Loucy (cell line): ENCODE measurements around the gene MAPKAP1.

Source experiments
- H2AFZ ChIP-seq: fragments of 200-600 bp; sonication (generic); 2 replicates; pipeline ENCODE4 v1.6.0; 2016; ENCODE audit warnings: antibody characterized with exemption, mild to moderate bottlenecking, low read length, moderate library complexity
- H3F3A ChIP-seq: fragments of 200-600 bp; 2 replicates; pipeline ENCODE4 v1.6.0; 2016; ENCODE audit warnings: antibody characterized with exemption, low read depth, mild to moderate bottlenecking
- H3K27me3 ChIP-seq: fragments of 200-600 bp; sonication (generic); 2 replicates; pipeline ENCODE4 v1.6.1; 2014; ENCODE audit warnings: low read length, mild to moderate bottlenecking; ENCODE audit not compliant: insufficient read depth, poor library complexity, severe bottlenecking
- H3K36me3 ChIP-seq: fragments of 200-600 bp; sonication (generic); 2 replicates; pipeline ENCODE4 v1.6.1; 2016; ENCODE audit warnings: low read length; ENCODE audit not compliant: insufficient read depth
- H3K4me1 ChIP-seq: fragments of 200-600 bp; sonication (generic); 2 replicates; pipeline ENCODE4 v1.5.1; 2014; ENCODE audit warnings: low read length, mild to moderate bottlenecking; ENCODE audit not compliant: insufficient read depth, poor library complexity, severe bottlenecking
- H3K4me2 ChIP-seq: fragments of 200-600 bp; sonication (generic); 2 replicates; pipeline ENCODE4 v1.6.0; 2014; ENCODE audit warnings: antibody characterized with exemption, low read length, low read depth, mild to moderate bottlenecking; ENCODE audit not compliant: poor library complexity, severe bottlenecking
- H3K4me3 ChIP-seq: fragments of 200-600 bp; sonication (generic); 2 replicates; pipeline ENCODE4 v1.5.1; 2014; ENCODE audit warnings: low read length, mild to moderate bottlenecking, mixed read lengths; ENCODE audit not compliant: poor library complexity, severe bottlenecking
- H3K79me2 ChIP-seq: fragments of 200-600 bp; sonication (generic); 2 replicates; pipeline ENCODE4 v1.6.1; 2014; ENCODE audit warnings: low read length; ENCODE audit not compliant: insufficient read depth
- H3K9ac ChIP-seq: fragments of 200-600 bp; sonication (generic); 2 replicates; pipeline ENCODE4 v1.6.0; 2014; ENCODE audit warnings: mild to moderate bottlenecking, low read depth, low read length, moderate library complexity; ENCODE audit not compliant: poor library complexity, severe bottlenecking
- H3K9me2 ChIP-seq: fragments of 200-600 bp; sonication (generic); replicated peaks from 2 replicates; pipeline ENCODE4 v1.6.1; 2016; ENCODE audit warnings: low read depth, low read length, mixed read lengths
- H3K9me3 ChIP-seq: fragments of 200-600 bp; sonication (generic); 2 replicates; pipeline ENCODE4 v1.6.1; 2014; ENCODE audit warnings: mild to moderate bottlenecking, antibody characterized with exemption, low read length, low read depth; ENCODE audit not compliant: insufficient read depth
- H4K20me1 ChIP-seq: fragments of 200-600 bp; sonication (generic); 2 replicates; pipeline ENCODE4 v1.6.0; 2014; ENCODE audit warnings: antibody characterized with exemption, low read length, mild to moderate bottlenecking; ENCODE audit not compliant: insufficient read depth, poor library complexity, severe bottlenecking
- EZH2phosphoT487 ChIP-seq: fragments of 200-600 bp; IDR thresholded peaks from 2 replicates; pipeline ENCODE4 v1.6.1; 2018; ENCODE audit warnings: antibody characterized with exemption, mild to moderate bottlenecking, moderate library complexity, borderline replicate concordance
- TF ChIP-seq, protein P1 (sequence below): fragments of 200-600 bp; sonication (generic); conservative IDR thresholded peaks from 2 replicates; pipeline ENCODE4 v1.5.1; 2014; ENCODE audit warnings: mild to moderate bottlenecking, antibody characterized with exemption, low read length

Gene MAPKAP1

GRCh38 chr9:125642311-125642710 lies 64.7 kb downstream of the MAPKAP1 start:
- Histone ChIP-seq H3K27me3 (no peaks in the 10 kb centered on the region), H3K4me1 (peaks cover 17% of the 10 kb centered on the region), H3K9ac (no peak overlapping the region), H3K36me3 (no peaks in the 10 kb centered on the region), H4K20me1 (no peaks in the 10 kb centered on the region), H2AFZ (no peak overlapping the region), H3K9me3 (no peaks in the 10 kb centered on the region), H3K4me3 (no peak overlapping the region), H3K4me2 (no peak overlapping the region), H3K9me2 (no peaks in the 10 kb centered on the region), H3K79me2 (peaks cover 30% of the 10 kb centered on the region), H3F3A (no peaks in the 10 kb centered on the region)
- no peak for TF ChIP-seq EZH2phosphoT487
- TF ChIP-seq, protein P1, sequence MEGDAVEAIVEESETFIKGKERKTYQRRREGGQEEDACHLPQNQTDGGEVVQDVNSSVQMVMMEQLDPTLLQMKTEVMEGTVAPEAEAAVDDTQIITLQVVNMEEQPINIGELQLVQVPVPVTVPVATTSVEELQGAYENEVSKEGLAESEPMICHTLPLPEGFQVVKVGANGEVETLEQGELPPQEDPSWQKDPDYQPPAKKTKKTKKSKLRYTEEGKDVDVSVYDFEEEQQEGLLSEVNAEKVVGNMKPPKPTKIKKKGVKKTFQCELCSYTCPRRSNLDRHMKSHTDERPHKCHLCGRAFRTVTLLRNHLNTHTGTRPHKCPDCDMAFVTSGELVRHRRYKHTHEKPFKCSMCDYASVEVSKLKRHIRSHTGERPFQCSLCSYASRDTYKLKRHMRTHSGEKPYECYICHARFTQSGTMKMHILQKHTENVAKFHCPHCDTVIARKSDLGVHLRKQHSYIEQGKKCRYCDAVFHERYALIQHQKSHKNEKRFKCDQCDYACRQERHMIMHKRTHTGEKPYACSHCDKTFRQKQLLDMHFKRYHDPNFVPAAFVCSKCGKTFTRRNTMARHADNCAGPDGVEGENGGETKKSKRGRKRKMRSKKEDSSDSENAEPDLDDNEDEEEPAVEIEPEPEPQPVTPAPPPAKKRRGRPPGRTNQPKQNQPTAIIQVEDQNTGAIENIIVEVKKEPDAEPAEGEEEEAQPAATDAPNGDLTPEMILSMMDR = no peak

DNA sequence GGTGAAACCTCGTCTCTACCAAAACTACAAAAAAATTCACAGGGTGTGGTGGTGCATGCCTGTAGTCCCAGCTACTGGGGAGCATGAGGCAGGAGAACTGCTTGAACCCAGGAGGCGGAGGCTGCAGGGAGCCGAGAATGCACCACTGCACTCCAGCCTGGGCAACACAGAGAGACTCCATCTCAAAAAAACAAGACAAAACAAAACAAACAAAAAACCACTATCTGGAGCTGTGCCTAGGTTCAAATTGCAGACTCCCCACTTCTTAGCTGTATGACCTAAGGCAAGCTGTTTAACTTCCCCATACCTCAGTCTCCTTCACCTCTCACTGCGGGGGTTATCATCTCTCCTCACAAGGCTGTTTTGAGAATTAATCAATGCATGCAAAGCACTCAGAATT lies 68.0 kb downstream of the MAPKAP1 start:
- Histone ChIP-seq H3K36me3 (no peaks in the 10 kb centered on the region), H3K27me3 (no peaks in the 10 kb centered on the region), H4K20me1 (no peaks in the 10 kb centered on the region), H3K79me2 (peaks cover 27% of the 10 kb centered on the region), H3F3A (no peaks in the 10 kb centered on the region), H3K9me2 (no peaks in the 10 kb centered on the region), H3K4me1 (no peaks in the 10 kb centered on the region), H3K9me3 (no peaks in the 10 kb centered on the region), H2AFZ (no peak overlapping the region), H3K4me3 (no peak overlapping the region), H3K4me2 (no peak overlapping the region), H3K9ac (no peak overlapping the region)
- TF ChIP-seq, protein P1 = no peak
- TF ChIP-seq EZH2phosphoT487 = no peak

DNA sequence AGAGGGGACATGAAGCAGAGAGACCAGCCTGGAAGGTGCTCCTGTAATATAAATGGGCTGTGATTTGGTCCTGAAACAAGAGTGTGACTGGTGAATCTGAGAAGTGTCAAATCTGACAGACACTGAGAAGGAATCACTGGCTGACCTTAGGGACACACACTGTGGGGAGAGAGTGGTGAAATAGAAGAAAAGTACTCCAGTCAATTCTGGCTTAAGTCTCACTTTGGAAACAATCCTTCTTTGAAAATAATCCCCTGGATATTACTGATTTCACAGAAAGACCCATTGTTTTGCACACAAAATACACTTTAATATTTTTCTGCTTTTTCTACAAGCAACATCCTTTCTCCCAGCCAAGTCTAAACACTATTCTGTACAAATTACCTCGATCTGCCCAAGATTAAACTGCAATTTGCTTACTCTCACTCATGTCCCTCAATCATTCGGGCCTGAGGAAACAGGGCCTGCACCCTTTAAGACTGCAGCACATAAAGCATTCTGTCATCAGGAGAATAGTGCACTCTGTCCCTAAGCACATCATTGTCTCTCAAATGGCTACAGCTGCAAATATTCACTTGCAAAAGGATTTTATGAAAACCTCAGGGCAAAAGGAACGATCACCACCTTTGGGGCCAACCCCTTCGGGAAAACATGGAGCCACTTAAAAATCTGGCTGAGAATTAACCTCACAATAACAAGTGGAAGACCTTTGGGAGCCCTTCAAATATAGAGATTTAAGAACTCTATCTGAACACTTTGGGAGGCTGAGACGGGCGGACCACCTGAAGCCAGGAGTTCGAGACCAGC lies 68.6 kb downstream of the MAPKAP1 start:
- TF ChIP-seq, protein P1 = no peak
- no peak for TF ChIP-seq EZH2phosphoT487
- H3K79me2 ChIP-seq = peaks cover 22% of the 10 kb centered on the region
- H3K4me2 ChIP-seq = no peak overlapping the region
- H3K36me3 ChIP-seq = no peaks in the 10 kb centered on the region
- no peaks in the 10 kb centered on the region for H3K9me3 ChIP-seq
- H3K4me3 ChIP-seq = no peak overlapping the region
- H4K20me1 ChIP-seq = no peaks in the 10 kb centered on the region
- H3K9me2 ChIP-seq = no peaks in the 10 kb centered on the region
- H3K9ac ChIP-seq = no peak overlapping the region
- no peaks in the 10 kb centered on the region for H3K27me3 ChIP-seq
- no peaks in the 10 kb centered on the region for H3K4me1 ChIP-seq
- H2AFZ ChIP-seq = no peak overlapping the region
- H3F3A ChIP-seq = no peaks in the 10 kb centered on the region
